CD4-positive, alpha-beta T cell treated with Interleukin-17A for 4 hours (primary cell): ENCODE data around the gene SPTBN5.

ENCODE experiments used
- DNase-seq: peaks from one replicate; pipeline ENCODE4 v3.0.0-alpha.2; 2020; ENCODE audit warnings: mixed read lengths

SPTBN5 gene

GRCh38 chr15:41798607-41799487 lies 95.0 kb downstream of the SPTBN5 start:
- DNase-seq, result no peak
